ENCODE results near the gene BOD1L2. TPM values are rescaled to one million over a fixed set of nuclear protein-coding genes. Genes with fewer than 3 reads are reported as not detected.

Gene BOD1L2
- total RNA-seq, 4 donors from 2014 or later, result 0.18 TPM; not detected in 3

GRCh38 chr18:57195341-57195740 is 48.5 kb downstream of the BOD1L2 start:
- no peak overlapping the region for H3K27ac ChIP-seq
- no peaks in the 10 kb centered on the region for H3K9me3 ChIP-seq
- no peaks in the 10 kb centered on the region for H3K4me1 ChIP-seq
- no peaks in the 10 kb centered on the region for H3K27me3 ChIP-seq
- no peak for DNase-seq
- TF ChIP-seq CTCF (IDR thresholded peaks at IDR 0.05) (no peak), POLR2A (IDR thresholded peaks at IDR 0.05) (no peak)
- H3K4me3 ChIP-seq, result no peak overlapping the region
- H3K36me3 ChIP-seq, result no peaks in the 10 kb centered on the region

GRCh38 chr18:57197261-57197660 is 50.4 kb downstream of the BOD1L2 start:
- no peaks in the 10 kb centered on the region for H3K36me3 ChIP-seq
- no peak overlapping the region for H3K27ac ChIP-seq
- H3K4me1 ChIP-seq, result no peaks in the 10 kb centered on the region
- DNase-seq, result no peak
- TF ChIP-seq CTCF (IDR thresholded peaks at IDR 0.05), result no peak
- no peak for TF ChIP-seq POLR2A (IDR thresholded peaks at IDR 0.05)
- no peak overlapping the region for H3K4me3 ChIP-seq
- H3K9me3 ChIP-seq, result no peaks in the 10 kb centered on the region
- H3K27me3 ChIP-seq, result no peaks in the 10 kb centered on the region

GRCh38 chr18:57198073-57198472 is 51.2 kb downstream of the BOD1L2 start:
- TF ChIP-seq POLR2A (IDR thresholded peaks at IDR 0.05) (no peak), CTCF (IDR thresholded peaks at IDR 0.05) (no peak)
- Histone ChIP-seq H3K27ac (no peak overlapping the region), H3K27me3 (no peaks in the 10 kb centered on the region), H3K4me1 (no peaks in the 10 kb centered on the region), H3K36me3 (no peaks in the 10 kb centered on the region), H3K9me3 (no peaks in the 10 kb centered on the region), H3K4me3 (no peak overlapping the region)
- DNase-seq, result no peak

Other genes with a start within 250 kb of the BOD1L2 start
- under 1 TPM in 2 of 4 donors, not detected in 2; 0.09 to 0.13 TPM for gene ST8SIA3, start 205.5 kb downstream of the BOD1L2 start, total RNA-seq